ENCODE measurements around the gene DUSP3.

DNA sequence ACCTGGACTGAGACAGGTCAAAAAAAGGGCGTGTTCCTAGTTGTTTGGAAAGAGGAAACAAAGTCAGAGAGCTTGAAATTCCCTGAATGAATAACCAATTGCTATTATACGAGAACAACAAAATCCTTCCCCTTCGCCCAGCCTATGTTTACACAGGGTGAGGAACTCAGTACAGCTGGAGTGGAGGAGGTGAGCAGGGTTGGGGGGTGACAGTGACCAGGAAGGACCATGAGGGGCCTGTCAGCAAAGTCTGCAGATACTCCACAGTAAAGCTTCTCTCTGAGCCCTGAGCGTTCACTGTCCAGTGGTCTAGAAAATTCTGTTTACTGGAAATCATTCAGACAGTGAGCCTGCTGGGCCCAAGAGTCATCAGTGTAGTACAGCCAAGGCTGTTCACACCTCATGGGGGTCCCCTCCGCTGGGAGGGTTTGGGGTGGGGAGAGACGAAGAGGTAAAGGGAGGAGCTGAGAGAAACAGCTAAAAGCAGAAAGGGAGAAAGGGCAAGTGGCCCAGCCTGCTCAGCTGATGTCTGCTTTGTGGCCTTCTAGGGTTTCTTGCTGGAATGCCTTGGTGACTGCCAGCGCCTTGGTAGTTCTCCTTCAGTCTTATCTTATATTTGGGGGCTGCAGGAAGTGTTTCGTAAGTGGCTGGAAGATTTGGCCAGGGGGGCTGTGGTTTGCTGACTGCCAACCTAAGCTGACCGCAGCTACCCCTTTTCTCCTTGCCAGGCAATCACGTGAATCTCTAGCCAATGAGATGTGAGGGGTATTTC, 5.7 kb downstream of the DUSP3 start:
- TF ChIP-seq POLR2A (IDR thresholded peaks at IDR 0.05; ENCODE audit: low read length) (no peak), GATA1 (IDR thresholded peaks at IDR 0.05; ENCODE audit: low read depth, low read length) (no peak)

All from erythroblast (primary cell).